GM21737 (cell line): ENCODE measurements around the gene C1orf87.

Experiments used
- ATAC-seq: cut with Tn5 transposase; IDR thresholded peaks from one replicate; pipeline ENCODE4 v1.9.1; 2021; ENCODE audit warnings: mild to moderate bottlenecking, moderate library complexity; ENCODE audit not compliant: unreplicated experiment

Gene C1orf87, protein sequence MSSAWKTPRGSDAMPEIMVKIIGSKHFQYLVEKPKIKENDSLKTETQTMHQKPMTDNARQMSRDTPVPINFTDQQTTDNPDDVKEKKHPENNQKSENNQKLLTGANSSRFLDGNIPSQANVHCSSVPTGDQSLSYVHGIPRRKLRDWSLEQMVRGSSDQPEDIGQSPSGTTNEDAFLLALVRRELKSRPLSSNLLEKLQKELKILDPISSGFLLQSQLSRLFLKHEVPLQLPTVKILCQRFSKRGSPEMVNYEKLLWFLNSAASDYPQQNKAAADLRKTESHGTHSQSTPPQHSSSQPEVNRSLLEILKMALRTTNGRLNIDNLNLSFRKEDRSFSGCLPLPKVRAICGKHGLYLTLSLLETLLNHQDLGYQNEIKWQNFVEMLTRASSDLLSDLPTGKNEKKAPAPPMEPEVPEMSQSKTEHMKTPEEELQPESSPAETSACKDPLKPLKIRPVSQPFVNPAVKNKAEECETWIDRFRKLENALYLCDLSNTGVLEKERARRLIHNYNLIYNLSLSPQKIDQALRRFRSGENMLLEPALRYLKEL

DNA sequence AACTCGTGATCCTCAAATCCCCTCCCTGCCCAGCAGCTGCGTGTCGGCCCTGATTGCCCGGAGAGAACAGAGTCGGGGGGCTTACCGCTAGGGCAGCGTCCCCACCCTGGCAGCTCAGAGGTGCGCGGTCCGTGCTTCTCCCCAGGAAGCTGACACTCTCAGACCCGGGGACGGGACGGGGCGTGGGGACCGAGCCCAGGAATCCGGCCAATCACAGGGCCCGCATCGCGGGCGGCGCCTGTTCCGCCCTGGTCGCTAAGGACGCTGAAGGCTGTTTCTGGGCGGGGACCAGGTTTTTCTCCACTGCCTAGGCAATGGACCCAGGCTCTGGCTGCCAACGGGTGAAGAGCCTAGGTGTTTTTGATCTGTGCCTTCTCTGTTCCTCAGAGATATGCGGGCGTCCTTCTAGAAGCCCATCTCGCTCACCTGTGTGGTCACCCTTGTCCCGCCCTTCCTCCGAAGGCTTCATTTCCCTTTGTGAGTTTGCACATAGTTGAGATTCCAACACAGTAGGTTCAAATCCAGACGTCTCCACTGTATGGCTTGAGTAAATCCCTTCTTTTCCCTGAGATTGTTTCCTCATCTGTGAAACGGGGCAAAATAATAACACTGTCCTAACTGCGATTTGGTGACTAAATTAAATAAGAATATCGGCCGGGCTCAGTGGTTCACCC, at the start of gene C1orf87:
TSS of gene C1orf87 (minus strand) at position 166 of the 674 bp plus-strand sequence. CDS start 1,127 bp downstream, outside the sequence.
- ATAC-seq, result no peak

- ATAC-seq, result no peak
Measured at GRCh38 chr1:60118085-60118484, 44.5 kb upstream of the C1orf87 start.

- no peak for ATAC-seq
Measured at GRCh38 chr1:60114745-60115318, 41.3 kb upstream of the C1orf87 start.

DNA sequence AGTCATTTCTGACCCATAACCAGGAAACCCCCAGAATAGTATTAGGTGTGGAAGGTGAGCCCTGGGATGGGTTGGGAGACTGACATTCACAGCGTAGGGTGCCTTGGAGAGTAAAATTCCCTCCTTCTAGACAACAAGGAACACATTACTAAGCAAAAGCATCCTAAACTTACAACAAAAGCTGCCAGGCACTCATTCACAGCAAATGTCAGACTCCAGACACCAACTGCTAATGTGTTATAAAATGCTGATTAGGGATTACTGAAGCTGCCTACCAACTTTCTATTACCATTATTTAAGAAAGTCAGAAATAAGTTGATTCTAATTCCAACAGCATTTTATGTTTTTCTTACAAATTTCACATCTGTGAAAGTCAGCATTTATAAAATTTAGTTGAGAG, 40.0 kb upstream of the C1orf87 start:
- no peak for ATAC-seq

DNA sequence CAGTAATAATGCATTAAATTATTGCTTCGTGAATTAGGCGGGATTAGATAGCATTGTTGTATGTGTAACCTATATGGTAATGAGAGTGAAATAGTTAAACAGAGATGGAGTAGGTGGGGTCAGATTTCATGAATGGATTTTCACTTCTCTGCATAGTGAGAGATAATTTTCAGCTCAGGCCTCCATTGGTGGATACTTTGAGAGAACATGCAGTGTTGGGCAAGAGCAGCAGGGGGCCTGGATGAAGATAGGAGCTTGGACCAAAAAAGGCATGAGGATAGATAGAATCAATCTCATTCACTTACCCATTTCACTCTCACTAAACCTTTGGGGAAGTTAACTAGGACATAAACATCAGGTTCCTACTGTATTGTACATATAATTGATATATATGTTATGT, 39.5 kb upstream of the C1orf87 start:
- ATAC-seq, result no peak

DNA sequence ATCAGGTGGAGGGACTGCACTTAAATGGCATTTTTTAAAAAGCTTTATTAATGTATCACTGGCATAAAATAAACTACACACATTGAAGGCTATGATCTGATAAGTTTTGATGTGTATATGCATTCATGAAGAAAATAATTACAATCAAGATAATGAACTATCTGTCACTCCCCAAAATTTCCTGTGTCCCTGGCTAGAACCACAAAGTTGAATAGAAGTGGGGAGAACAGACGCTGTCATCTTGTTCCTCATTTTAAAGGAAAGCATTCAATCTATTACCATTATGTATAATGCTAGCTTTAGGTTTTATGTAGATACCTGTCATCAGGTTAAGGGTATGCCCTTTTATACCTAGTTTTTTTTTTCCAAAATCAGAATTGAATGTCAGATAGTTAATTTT, 38.1 kb upstream of the C1orf87 start:
- ATAC-seq, result no peak

DNA sequence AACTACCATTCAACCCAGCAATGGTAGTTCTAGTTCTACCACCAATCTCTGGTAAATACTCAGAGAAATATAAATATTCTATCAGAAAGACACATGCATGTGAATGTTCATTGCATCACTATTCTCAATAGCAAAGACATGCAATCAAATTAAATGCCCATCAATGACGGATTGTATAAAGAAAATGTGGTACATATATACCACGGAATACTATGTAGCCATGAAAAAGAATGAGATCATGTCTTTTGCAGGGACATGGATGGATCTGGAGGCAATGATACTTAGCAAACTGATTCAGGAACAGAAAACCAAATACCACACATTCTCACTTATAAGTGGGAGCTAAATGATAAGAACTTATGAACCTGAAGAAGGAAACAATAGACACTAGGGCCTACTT, 37.5 kb upstream of the C1orf87 start:
- ATAC-seq, result no peak

DNA sequence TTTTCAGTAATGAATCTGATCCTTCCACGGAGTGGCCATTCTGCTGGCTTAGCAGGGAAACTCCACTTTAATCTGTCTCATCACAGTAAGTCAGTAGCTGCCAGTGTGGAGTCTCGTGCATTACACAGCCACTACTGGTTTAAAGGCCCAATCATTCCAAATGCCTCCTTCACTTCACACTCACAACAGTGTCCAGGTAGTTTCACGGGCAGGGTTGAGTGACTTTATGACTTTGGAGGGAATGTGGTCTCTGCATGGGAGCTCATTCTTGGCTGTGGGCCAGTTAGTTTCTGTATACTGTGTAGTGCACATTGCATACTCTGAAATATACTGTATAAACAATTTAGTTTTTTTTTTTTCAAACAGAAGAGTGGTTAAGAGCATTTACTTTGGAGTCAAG, 34.6 kb upstream of the C1orf87 start:
- no peak for ATAC-seq

DNA sequence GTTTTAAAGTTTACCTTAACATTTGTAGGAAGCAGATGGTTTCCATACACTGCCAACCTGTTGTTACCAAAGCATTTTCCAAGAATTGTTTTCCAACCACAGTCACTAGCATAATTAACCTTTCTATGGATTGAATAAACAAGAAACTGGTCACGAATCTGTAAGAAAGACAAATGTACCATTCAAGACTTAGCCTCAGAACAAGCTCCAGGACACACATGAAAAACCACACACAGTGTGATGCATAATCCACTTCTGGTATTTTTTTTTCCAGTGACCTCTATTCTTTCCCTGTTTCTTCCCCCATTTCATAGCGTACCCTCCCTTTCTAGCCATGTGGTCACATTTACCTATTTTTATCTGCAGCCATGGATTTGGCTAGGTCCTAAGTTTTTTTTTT, 29.6 kb upstream of the C1orf87 start:
- no peak for ATAC-seq

DNA sequence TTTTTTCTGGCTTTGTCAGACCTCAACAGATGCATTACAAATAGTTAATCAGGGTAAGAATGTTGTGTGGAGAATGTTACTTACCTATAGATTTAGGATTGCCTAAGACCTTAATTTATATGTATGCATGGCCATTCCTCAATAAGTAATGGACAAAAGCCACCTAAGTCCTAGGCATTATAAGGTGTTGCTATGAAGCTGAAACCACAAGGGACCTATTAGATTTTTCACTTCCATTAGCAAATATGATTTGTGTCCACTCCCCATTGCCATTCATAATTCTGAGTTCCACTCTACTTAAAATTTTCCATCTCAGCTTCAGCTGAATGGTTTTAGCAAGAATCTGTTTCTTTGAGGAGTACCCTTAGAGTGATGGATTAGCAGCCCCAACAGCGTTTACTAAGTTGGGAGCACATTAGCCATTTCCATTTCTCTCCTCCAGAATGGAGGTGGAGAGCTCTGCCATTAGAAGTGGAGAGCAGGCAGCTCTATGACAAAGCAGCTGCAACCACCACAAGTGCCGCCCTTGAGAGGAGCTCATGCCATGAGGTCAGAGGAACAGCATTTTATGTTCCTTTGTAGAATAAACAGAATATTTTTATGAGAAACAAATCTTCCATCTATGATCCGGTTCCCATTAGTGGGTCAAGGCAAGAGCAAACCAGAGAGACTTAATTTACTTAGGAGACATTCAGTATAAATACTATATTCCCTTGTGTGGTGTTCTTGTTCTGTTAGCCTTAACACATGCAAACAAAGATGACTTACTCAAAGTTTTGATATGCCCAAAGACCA, 28.9 kb upstream of the C1orf87 start:
- no peak for ATAC-seq

- no peak for ATAC-seq
Measured at GRCh38 chr1:60101516-60101915, 27.9 kb upstream of the C1orf87 start.

DNA sequence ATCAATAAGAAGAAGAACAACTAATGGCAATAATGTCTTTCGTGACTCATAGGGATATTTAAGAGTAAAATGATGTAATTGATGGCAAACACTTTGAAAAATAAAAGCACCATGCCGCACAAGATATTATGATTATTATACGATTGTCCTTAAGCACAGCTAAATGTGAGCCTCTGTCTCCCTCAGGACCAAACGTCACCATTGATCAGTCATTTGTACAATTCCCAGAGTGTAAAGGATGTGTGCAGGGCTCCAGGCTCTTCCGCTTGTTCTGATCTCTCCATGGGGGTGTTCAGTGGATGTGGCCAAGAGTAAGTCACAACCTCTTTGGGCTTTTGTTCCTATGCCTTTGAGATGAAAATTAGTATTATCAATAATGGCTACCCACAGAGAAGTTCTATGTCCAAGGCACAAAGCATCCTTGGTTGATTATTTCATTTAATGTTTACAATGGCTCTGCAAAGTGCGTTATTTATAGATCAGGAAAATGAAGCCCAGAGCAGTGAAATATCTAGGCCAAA, 17.7 kb upstream of the C1orf87 start:
- ATAC-seq, result no peak

GRCh38 chr1:60090655-60091054, 17.1 kb upstream of the C1orf87 start:
- ATAC-seq, result no peak

DNA sequence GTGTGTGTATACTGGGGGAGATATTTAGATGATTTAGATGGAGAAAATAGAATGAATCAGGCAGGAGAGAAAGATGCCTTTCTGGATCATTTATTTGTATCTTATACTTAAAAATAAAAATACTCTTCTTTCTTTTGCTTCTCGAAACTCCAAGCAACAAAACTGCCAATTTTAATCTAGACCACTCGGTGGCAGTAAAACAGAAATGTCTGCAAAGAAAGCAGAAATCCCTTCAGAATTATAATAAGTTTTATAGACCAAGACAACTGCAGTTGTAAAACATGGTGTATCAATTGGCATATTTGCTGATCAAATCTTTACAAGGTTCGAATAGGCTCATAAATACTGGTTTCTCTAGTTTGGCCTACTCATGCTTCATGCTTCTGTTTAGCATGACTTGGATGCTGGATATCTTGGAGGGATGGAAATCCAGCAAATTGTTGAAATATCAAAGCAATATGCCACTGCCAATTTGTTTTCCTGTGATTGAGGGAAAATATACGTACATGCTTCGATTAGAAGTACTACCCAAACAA, 15.1 kb upstream of the C1orf87 start:
- no peak for ATAC-seq

DNA sequence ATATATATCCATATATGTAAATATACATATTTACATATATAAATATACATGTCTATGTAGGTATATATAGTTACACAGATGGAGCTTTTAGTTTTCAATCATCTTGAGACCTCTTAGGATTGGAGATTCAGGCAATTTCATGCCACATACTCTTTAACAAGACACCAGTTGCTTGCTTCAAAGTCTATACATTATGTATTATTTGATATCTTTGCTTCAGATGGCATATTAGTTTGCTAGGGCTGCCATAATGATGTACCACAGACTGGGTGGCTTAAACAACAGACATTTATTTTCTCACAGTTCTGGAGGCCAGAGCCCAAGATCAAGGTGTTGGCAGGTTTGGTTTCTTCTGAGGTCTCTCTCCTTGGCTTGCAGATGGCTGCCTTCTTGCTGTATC, 14.1 kb upstream of the C1orf87 start:
- no peak for ATAC-seq

DNA sequence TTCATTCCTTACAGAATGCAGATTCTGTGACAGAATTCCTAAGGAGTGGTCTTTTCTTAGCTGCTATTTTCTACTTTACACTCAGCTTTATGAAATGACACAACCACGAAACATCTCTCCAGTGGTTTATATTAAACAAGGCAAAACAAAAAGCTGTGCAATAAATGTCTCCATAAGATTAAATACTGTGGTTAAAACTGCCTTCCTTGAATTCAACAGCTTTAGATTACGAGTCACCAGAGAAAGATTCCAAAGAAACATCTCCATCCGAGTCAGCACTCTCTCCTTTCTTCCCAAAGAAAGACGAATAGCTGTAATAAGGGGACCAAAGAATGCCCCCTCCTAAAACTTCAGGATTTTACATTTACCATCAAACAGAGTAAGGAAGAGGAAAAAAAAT, 4.6 kb upstream of the C1orf87 start:
- no peak for ATAC-seq

DNA sequence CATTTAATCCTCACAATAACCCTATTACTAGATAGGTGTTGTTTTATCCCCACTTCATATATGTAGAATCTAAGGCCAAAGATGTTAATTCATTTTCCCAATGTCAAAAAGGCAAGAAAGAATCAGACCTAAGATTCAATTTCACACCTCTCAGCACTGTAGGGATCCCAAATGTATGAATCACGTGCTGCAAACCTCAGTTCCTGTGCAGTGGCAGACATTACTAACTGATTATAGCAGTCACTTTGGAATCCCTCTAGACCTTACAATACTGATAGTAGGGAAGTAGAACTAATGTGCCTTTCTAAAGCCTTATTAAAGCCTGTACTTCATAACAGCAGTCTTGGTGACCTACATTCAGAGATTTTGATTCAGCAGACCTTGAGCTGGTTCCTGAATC, 2.3 kb downstream of the C1orf87 start:
- ATAC-seq, result no peak

DNA sequence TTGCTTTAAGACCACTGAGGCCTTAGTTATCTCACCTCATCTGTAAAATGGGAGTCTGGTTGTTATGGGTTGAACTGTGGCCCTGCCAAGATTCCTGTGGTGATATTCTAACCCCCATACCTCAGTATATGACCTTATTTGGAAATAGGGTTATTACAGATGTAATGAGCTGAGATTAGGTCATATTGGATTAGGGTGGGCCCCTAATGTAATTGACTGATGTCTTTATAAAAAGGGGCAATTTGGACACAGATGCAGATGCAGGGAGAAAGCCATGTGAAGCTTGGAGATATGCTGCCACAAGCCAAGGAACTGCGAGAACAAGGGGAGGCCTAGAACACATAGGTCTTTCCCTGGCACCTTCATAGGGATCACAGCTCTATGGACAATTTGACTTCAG, 3.9 kb downstream of the C1orf87 start:
- ATAC-seq, result no peak

DNA sequence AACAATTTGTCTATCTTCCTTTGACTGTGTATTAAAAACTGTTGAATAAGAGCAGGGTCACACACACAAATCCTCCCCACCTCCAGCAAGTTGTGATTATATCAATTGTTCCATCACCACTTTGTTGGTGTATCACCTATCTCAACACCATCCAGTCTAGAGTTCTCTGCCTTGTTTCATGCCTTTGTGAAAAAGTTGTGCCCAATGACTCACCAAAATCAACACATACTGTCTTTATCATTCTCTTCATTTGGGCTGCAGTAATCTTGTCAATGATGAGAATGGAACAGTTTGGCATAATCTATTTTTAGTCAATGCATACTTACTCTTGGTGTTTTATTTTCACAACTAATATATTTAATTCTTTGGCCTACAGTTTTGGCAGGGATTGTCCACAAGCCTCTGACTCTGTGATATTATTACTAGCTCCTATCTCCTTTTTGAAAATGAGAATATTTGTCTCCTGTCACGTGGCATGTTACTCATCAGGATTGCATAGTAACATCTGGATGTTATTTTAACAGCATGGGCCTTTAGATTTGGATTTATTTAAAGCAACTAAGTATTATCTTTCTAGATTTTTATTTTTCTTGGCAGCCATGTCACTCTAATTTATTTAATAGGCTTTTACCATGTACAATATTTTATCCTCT, 5.1 kb downstream of the C1orf87 start:
- ATAC-seq, result no peak

GRCh38 chr1:60066001-60066400, 7.6 kb downstream of the C1orf87 start:
- no peak for ATAC-seq
